Measurements from ENCODE around the gene TSPOAP1. TPM values are rescaled to one million over a fixed set of nuclear protein-coding genes. Genes with fewer than 3 reads are reported as not detected.

TSPOAP1 gene
- total RNA-seq, 1 donor, result 0.86 TPM

Small RNA genes within 50 kb of the gene (small RNA-seq; reads per million reads assigned to genes)
- not detected for gene MIR4736

Other genes with a start within 250 kb of the TSPOAP1 start
- 11.6 and 12.5 TPM in 2 replicates for gene DYNLL2, start 245.4 kb downstream of the TSPOAP1 start, total RNA-seq
- gene OR4D1, start 180.4 kb downstream of the TSPOAP1 start, total RNA-seq, result under 0.01 TPM in 1 of 2 replicates, not detected in the other
- gene OR4D2, start 161.8 kb downstream of the TSPOAP1 start, total RNA-seq, result not detected in 2 replicates
- not detected in 2 replicates for gene EPX, start 136.1 kb downstream of the TSPOAP1 start, total RNA-seq
- gene MKS1, start 109.5 kb downstream of the TSPOAP1 start, total RNA-seq, result 8.6 and 12.6 TPM in 2 replicates
- gene LPO, start 90.2 kb downstream of the TSPOAP1 start, total RNA-seq, result not detected in 2 replicates
- not detected in 2 replicates for gene MPO, start 47.9 kb downstream of the TSPOAP1 start, total RNA-seq
- 34.5 and 54.1 TPM in 2 replicates for gene SUPT4H1, start 23.4 kb upstream of the TSPOAP1 start, total RNA-seq
- not detected in 2 replicates for gene RNF43, start 88.7 kb upstream of the TSPOAP1 start, total RNA-seq
- gene HSF5, start 159.6 kb upstream of the TSPOAP1 start, total RNA-seq, result under 0.01 TPM in 1 of 2 replicates, not detected in the other
- 39.6 and 44.9 TPM in 2 replicates for gene MTMR4, start 185.8 kb upstream of the TSPOAP1 start, total RNA-seq